WI38 (cell line): Measurements from ENCODE around the gene GOLGA6A.

ENCODE experiments used
- H3K4me3 ChIP-seq: 2 replicates; pipeline ENCODE4 v1.5.1; 2011; ENCODE audit warnings: low read depth, mild to moderate bottlenecking, control low read depth, low read length
- TF ChIP-seq, protein P1 (sequence below): IDR thresholded peaks from 2 replicates; pipeline ENCODE4 v1.5.1; 2012; ENCODE audit warnings: low read depth, mild to moderate bottlenecking, control low read depth, low read length

GOLGA6A gene

DNA sequence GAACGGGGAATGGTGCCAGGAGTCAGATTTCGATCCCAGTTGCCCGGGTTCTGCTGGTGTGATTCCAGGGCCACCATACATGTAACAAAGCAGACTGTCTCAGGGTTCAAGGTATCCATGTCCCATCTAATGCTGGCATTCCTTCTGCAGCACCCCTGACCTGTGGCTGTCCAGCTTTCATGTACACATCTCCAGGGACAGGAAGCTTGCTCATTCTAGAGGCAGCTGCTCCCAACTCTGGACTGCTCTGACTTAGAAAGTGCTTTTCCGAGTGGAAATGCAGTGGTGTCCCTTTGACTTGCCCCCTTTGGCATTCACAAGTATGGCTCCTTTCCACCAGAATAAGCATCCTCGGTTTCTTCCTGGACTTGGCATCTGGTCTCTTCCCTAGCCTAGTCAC, 56.9 kb downstream of the GOLGA6A start:
- H3K4me3 ChIP-seq = no peak overlapping the region
- TF ChIP-seq, protein P1, sequence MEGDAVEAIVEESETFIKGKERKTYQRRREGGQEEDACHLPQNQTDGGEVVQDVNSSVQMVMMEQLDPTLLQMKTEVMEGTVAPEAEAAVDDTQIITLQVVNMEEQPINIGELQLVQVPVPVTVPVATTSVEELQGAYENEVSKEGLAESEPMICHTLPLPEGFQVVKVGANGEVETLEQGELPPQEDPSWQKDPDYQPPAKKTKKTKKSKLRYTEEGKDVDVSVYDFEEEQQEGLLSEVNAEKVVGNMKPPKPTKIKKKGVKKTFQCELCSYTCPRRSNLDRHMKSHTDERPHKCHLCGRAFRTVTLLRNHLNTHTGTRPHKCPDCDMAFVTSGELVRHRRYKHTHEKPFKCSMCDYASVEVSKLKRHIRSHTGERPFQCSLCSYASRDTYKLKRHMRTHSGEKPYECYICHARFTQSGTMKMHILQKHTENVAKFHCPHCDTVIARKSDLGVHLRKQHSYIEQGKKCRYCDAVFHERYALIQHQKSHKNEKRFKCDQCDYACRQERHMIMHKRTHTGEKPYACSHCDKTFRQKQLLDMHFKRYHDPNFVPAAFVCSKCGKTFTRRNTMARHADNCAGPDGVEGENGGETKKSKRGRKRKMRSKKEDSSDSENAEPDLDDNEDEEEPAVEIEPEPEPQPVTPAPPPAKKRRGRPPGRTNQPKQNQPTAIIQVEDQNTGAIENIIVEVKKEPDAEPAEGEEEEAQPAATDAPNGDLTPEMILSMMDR = no peak

GRCh38 chr15:74024687-74025086, 57.7 kb downstream of the GOLGA6A start:
- no peak overlapping the region for H3K4me3 ChIP-seq
- TF ChIP-seq, protein P1 = no peak

DNA sequence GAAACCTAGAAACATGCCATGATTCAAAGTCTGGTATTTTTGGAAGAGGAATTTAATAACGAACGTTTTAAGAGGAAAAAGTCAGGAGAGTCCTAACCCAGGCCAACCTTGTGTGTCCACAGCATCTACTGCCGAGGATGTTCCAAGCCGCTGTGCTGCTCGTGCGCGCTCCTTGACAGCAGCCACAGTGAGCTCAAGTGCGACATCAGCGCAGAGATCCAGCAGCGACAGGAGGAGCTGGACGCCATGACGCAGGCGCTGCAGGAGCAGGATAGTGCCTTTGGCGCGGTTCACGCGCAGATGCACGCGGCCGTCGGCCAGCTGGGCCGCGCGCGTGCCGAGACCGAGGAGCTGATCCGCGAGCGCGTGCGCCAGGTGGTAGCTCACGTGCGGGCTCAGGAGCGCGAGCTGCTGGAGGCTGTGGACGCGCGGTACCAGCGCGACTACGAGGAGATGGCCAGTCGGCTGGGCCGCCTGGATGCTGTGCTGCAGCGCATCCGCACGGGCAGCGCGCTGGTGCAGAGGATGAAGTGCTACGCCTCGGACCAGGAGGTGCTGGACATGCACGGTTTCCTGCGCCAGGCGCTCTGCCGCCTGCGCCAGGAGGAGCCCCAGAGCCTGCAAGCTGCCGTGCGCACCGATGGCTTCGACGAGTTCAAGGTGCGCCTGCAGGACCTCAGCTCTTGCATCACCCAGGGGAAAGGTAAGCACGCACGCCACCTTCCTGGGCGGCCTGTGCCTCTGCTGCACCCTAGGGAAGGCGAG, 59.5 kb downstream of the GOLGA6A start:
- TF ChIP-seq, protein P1 = no peak
- H3K4me3 ChIP-seq = no peak overlapping the region
